AG09309 (cell line): ENCODE results near the gene PLXNA1.
A peak's percentile ranks its signal among the peaks of the same experiment; 100 is the strongest.

Experiments
- DNase-seq: peaks from one replicate; pipeline ENCODE4 v3.0.0-alpha.2; 2010; ENCODE audit warnings: low read depth
- H3K4me3 ChIP-seq: 2 replicates; pipeline ENCODE4 v1.5.1; 2011; ENCODE audit warnings: mild to moderate bottlenecking, low read depth, low read length, moderate library complexity; ENCODE audit not compliant: control insufficient read depth
- TF ChIP-seq, protein P1 (sequence below): IDR thresholded peaks from 2 replicates; pipeline ENCODE4 v1.5.1; 2011; ENCODE audit warnings: mild to moderate bottlenecking, low read depth, low read length, inconsistent platforms; ENCODE audit not compliant: insufficient read depth, control insufficient read depth; ENCODE audit errors: missing control alignments

The PLXNA1 gene

DNA sequence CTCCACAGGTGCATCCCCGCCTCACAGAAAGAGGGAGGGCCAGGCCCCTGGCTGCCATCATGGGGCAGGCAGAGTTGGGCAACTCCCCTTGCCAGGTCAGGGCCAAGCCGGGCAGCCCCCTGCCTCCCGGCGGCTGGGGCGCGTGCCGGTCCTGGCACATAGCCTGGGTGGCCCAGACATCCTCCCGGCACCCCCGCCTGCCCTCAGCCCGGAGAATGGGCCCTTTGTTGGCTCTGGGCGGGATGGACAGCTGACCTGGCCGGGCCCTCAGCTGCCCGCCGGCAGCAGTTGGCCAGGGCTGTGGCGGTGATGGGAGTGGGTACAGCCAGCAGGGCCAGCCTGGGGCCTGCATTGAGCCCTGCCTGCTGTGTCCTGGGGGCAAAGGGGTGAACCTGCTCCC lies 16.5 kb downstream of the PLXNA1 start:
- DNase-seq = no peak
- TF ChIP-seq, protein P1, sequence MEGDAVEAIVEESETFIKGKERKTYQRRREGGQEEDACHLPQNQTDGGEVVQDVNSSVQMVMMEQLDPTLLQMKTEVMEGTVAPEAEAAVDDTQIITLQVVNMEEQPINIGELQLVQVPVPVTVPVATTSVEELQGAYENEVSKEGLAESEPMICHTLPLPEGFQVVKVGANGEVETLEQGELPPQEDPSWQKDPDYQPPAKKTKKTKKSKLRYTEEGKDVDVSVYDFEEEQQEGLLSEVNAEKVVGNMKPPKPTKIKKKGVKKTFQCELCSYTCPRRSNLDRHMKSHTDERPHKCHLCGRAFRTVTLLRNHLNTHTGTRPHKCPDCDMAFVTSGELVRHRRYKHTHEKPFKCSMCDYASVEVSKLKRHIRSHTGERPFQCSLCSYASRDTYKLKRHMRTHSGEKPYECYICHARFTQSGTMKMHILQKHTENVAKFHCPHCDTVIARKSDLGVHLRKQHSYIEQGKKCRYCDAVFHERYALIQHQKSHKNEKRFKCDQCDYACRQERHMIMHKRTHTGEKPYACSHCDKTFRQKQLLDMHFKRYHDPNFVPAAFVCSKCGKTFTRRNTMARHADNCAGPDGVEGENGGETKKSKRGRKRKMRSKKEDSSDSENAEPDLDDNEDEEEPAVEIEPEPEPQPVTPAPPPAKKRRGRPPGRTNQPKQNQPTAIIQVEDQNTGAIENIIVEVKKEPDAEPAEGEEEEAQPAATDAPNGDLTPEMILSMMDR = no peak

GRCh38 chr3:127000119-127000518 lies 17.2 kb downstream of the PLXNA1 start:
- DNase-seq = no peak
- H3K4me3 ChIP-seq = no peak overlapping the region
- TF ChIP-seq, protein P1 = no peak

More for the DNA sequence above, 16.5 kb downstream of the PLXNA1 start:
- H3K4me3 ChIP-seq = no peak overlapping the region

DNA sequence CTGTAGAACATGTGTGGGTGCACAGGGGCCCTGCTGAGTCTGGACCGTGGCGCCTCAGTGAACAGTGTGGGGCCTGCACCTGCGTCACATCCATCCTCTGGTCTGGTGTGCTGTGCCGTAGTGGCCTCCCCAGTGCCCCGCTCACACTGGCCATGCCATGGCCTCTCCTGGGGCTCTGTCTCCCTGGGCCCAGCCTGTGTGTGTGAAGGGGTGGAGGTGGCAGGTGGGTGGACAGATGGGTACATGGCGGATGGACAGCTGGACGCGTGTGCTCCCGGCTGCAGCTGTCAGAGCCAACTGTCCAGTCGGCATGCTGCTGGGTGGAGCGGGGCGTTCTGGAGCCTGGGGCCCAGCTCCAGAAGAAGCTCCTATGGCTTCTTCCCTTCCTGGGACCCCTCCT lies 17.8 kb downstream of the PLXNA1 start:
- TF ChIP-seq, protein P1 = no peak
- H3K4me3 ChIP-seq = no peak overlapping the region
- no peak for DNase-seq

DNA sequence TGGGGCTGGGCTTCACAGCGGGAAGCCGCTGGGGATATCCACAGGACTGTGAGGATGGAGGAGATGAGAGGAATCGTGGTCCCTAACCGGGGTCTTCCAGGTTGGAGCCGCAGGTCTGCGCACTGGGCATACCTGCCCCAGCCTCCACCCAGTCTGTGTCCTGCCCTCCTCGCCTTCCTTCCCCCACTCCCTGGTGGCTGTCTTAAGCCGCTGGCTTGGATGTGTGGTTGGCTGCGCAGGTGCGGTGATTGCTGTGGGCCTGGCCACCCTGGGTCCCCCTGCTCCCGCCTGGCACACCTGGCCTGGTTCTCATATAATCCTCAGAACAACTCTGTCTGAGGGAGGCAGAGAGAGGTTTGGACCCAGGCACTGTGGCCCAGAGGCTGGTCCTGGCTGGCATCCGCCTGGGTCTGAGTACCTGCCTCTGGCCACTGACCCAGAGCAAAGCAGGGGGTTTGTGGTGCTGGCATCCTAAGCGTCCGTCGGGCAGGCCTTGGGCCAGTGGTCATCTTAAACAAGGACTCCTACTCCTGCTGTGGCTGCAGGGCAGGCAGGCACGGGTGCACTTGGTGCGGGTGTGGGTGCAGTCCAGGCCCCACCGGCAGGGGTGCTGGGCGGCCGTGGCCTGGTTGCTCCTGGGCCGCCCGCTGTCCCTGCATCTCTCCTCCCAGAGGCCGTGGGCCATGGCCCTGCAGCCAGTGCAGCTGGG lies 18.7 kb downstream of the PLXNA1 start:
- TF ChIP-seq, protein P1 = no peak
- no peak overlapping the region for H3K4me3 ChIP-seq
- DNase-seq = no peak

GRCh38 chr3:127002195-127003174 lies 19.6 kb downstream of the PLXNA1 start:
- peak; percentile 70 for DNase-seq
- peak overlapping the region; percentile 24 for H3K4me3 ChIP-seq
- TF ChIP-seq, protein P1 = peak; percentile 75

DNA sequence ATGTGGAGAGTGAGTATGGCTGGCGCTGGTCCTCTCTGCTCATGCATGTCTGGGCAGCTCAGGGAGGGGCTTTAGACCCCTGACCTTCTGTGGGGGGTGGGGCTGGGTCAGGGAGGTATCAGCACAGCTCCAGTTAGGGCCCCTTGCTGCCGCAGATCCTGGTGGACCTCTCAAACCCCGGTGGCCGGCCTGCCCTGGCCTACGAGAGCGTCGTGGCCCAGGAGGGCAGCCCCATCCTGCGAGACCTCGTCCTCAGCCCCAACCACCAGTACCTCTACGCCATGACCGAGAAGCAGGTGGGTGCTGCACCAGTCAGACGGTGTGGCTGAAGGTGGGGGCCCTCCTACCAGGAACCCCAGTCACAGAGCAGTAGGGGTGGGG lies 20.2 kb downstream of the PLXNA1 start:
- no peak for DNase-seq
- no peak overlapping the region for H3K4me3 ChIP-seq
- TF ChIP-seq, protein P1 = no peak
